DOHH2 (cell line): Measurements from ENCODE around the gene RRP15.

ENCODE experiments used
- H3F3A ChIP-seq: fragments of 200-600 bp; sonication (generic), shearing (Covaris generic); 2 replicates; pipeline ENCODE4 v1.6.0; 2016; ENCODE audit warnings: antibody characterized with exemption, mild to moderate bottlenecking; ENCODE audit not compliant: control insufficient read depth, insufficient read depth
- H3K27ac ChIP-seq: fragments of 200-600 bp; sonication (generic); 2 replicates; pipeline ENCODE4 v1.5.1; 2014; ENCODE audit warnings: low read depth, mild to moderate bottlenecking, low read length, moderate library complexity
- H3K27me3 ChIP-seq: fragments of 200-600 bp; sonication (generic); 2 replicates; pipeline ENCODE4 v1.6.1; 2014; ENCODE audit warnings: mild to moderate bottlenecking, low read length, mixed read lengths; ENCODE audit not compliant: control insufficient read depth
- H3K36me3 ChIP-seq: fragments of 200-600 bp; sonication (generic); 2 replicates; pipeline ENCODE4 v1.6.1; 2014; ENCODE audit warnings: mild to moderate bottlenecking, low read length, moderate library complexity, mixed read lengths; ENCODE audit not compliant: control insufficient read depth
- H3K4me1 ChIP-seq: fragments of 200-600 bp; sonication (generic); 2 replicates; pipeline ENCODE4 v1.6.1; 2014; ENCODE audit warnings: mild to moderate bottlenecking, low read length, mixed read lengths; ENCODE audit not compliant: control insufficient read depth
- H3K4me2 ChIP-seq: fragments of 200-600 bp; sonication (generic); 2 replicates; pipeline ENCODE4 v1.6.0; 2014; ENCODE audit warnings: mild to moderate bottlenecking, low read length, moderate library complexity
- H3K4me3 ChIP-seq: fragments of 200-600 bp; sonication (generic); 2 replicates; pipeline ENCODE4 v1.5.1; 2014; ENCODE audit warnings: mild to moderate bottlenecking, low read length, mixed read lengths
- H3K79me2 ChIP-seq: fragments of 200-600 bp; sonication (generic); 2 replicates; pipeline ENCODE4 v1.6.1; 2014; ENCODE audit warnings: mild to moderate bottlenecking, low read length, mixed read lengths; ENCODE audit not compliant: control insufficient read depth
- H3K9me2 ChIP-seq: fragments of 200-600 bp; sonication (generic); replicated peaks from 2 replicates; pipeline ENCODE4 v1.6.1; 2014; ENCODE audit warnings: mild to moderate bottlenecking, low read length, mixed read lengths; ENCODE audit not compliant: control insufficient read depth
- H3K9me3 ChIP-seq: fragments of 200-600 bp; sonication (generic); 2 replicates; pipeline ENCODE4 v1.6.1; 2014; ENCODE audit warnings: antibody characterized with exemption, low read length, mixed read lengths; ENCODE audit not compliant: control insufficient read depth, insufficient read depth
- H4K20me1 ChIP-seq: fragments of 200-600 bp; sonication (generic); 2 replicates; pipeline ENCODE4 v1.6.0; 2014; ENCODE audit warnings: low read depth, mild to moderate bottlenecking, antibody characterized with exemption, low read length, moderate library complexity; ENCODE audit not compliant: control insufficient read depth, insufficient read depth
- EZH2phosphoT487 ChIP-seq: fragments of 200-600 bp; sonication (generic); IDR thresholded peaks from 2 replicates; pipeline ENCODE4 v1.6.1; 2017; ENCODE audit warnings: borderline replicate concordance, mild to moderate bottlenecking, antibody characterized with exemption, low read length, moderate library complexity, mixed read lengths
- TF ChIP-seq, protein P1 (sequence below): fragments of 200-600 bp; sonication (generic); IDR thresholded peaks from one replicate; pipeline ENCODE4 v1.5.1; 2014; ENCODE audit warnings: antibody characterized with exemption, mild to moderate bottlenecking, low read depth, low read length; ENCODE audit not compliant: poor library complexity, severe bottlenecking

The RRP15 gene

DNA sequence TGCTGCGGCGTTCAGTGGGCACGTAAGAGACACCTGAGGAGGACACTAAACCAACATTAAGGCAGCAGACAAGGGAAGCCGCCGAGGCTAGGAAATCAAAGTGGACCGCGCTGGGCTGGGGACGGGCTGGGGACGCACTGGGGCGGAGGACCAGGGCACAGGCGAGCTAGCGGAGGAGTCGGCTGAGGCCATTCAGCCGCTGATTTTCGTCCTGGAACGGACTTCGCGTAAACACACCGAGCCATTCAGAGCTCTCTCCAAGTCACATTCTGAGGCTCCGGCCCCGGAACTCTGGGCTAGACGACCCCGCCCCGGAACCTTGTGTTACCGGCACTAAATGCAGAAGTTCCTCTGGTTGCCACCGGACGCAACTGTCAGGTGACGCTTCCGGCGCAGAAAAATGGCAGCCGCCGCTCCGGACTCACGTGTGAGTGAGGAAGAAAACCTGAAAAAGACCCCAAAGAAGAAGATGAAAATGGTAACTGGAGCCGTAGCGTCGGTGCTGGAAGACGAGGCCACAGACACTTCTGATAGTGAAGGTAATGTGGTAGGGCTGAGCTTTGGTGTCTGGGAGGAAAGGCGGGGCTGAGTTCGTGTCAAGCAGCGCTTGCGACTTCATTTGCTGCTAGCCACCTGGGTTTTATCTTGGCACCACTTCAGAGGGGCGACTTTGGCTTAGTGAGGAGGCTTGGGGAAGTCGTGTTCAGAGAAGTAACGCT lies at the start of gene RRP15:
Gene RRP15 (plus strand): TSS at position 377 of the 719 bp plus-strand sequence. CDS start 24 bp downstream, at position 401.
- Histone ChIP-seq H3K4me1 (peaks cover 21% of the 10 kb centered on the region), H3K27ac (peak within 1 kb of the TSS; percentile 51), H3K4me3 (peak within 1 kb of the TSS; percentile 84), H3K36me3 (peaks cover 22% of the 10 kb centered on the region; the same call in 1 of the 2 replicates), H4K20me1 (no peaks in the 10 kb centered on the region), H3F3A (no peaks in the 10 kb centered on the region), H3K9me3 (no peaks in the 10 kb centered on the region; the same call in 1 of the 2 replicates), H3K9me2 (no peaks in the 10 kb centered on the region), H3K79me2 (peaks cover 50% of the 10 kb centered on the region), H3K27me3 (no peaks in the 10 kb centered on the region), H3K4me2 (peak within 1 kb of the TSS; percentile 94)
- no peak for TF ChIP-seq EZH2phosphoT487
- TF ChIP-seq, protein P1, sequence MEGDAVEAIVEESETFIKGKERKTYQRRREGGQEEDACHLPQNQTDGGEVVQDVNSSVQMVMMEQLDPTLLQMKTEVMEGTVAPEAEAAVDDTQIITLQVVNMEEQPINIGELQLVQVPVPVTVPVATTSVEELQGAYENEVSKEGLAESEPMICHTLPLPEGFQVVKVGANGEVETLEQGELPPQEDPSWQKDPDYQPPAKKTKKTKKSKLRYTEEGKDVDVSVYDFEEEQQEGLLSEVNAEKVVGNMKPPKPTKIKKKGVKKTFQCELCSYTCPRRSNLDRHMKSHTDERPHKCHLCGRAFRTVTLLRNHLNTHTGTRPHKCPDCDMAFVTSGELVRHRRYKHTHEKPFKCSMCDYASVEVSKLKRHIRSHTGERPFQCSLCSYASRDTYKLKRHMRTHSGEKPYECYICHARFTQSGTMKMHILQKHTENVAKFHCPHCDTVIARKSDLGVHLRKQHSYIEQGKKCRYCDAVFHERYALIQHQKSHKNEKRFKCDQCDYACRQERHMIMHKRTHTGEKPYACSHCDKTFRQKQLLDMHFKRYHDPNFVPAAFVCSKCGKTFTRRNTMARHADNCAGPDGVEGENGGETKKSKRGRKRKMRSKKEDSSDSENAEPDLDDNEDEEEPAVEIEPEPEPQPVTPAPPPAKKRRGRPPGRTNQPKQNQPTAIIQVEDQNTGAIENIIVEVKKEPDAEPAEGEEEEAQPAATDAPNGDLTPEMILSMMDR = no peak

- H3K9me2 ChIP-seq = no peaks in the 10 kb centered on the region
- H3K79me2 ChIP-seq = no peaks in the 10 kb centered on the region
- TF ChIP-seq, protein P1 = no peak
- TF ChIP-seq EZH2phosphoT487 = no peak
- H3K36me3 ChIP-seq = no peaks in the 10 kb centered on the region
- H3K4me3 ChIP-seq = no peak overlapping the region
- H3K4me1 ChIP-seq = no peaks in the 10 kb centered on the region
- H3K27ac ChIP-seq = no peak overlapping the region
- no peaks in the 10 kb centered on the region for H4K20me1 ChIP-seq
- no peaks in the 10 kb centered on the region for H3F3A ChIP-seq
- no peaks in the 10 kb centered on the region for H3K27me3 ChIP-seq
- no peak overlapping the region for H3K4me2 ChIP-seq
- H3K9me3 ChIP-seq = no peaks in the 10 kb centered on the region
Observed at GRCh38 chr1:218242171-218242570, 42.9 kb upstream of the RRP15 start.

DNA sequence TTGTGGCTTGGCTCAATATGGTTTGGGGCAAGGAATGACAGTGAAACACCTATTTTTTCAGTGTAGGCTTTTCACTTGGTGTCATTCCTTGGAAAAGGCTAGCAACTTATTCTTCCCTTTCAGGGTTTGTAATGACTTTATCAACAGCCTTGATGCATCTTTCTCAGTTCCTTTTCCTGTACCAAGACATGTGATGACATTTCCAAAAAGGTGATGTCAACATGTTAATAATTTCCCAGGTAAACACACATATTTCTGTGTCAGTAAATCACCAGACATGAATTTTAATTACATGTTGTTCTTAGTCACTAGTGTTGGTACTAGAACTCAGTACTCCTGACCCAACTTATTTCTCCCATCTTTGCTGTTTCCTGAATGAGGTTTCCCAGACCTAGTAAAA lies 37.8 kb upstream of the RRP15 start:
- no peaks in the 10 kb centered on the region; the same call in 1 of the 2 replicates for H3K9me2 ChIP-seq
- no peaks in the 10 kb centered on the region for H4K20me1 ChIP-seq
- TF ChIP-seq, protein P1 = no peak
- no peak for TF ChIP-seq EZH2phosphoT487
- no peaks in the 10 kb centered on the region for H3K4me1 ChIP-seq
- no peak overlapping the region for H3K4me2 ChIP-seq
- no peak overlapping the region for H3K27ac ChIP-seq
- H3F3A ChIP-seq = no peaks in the 10 kb centered on the region
- no peaks in the 10 kb centered on the region for H3K36me3 ChIP-seq
- H3K4me3 ChIP-seq = no peak overlapping the region
- no peaks in the 10 kb centered on the region for H3K9me3 ChIP-seq
- H3K27me3 ChIP-seq = no peaks in the 10 kb centered on the region
- no peaks in the 10 kb centered on the region for H3K79me2 ChIP-seq
